GM20000 (cell line): Measurements from ENCODE around the gene SEMA5A.

Source experiments
- DNase-seq: peaks from one replicate; pipeline ENCODE4 v3.0.0; 2012; ENCODE audit warnings: low spot score
- CTCF ChIP-seq: IDR thresholded peaks from 2 replicates; pipeline ENCODE4 v1.5.1; 2012; ENCODE audit warnings: mild to moderate bottlenecking, control low read depth; ENCODE audit errors: extremely low read depth, missing control alignments

SEMA5A gene

GRCh38 chr5:9537223-9538141, 8.4 kb downstream of the SEMA5A start:
- DNase-seq, result no peak
- TF ChIP-seq CTCF, result no peak

GRCh38 chr5:9536717-9537116, 9.2 kb downstream of the SEMA5A start:
- DNase-seq, result no peak
- TF ChIP-seq CTCF, result no peak

GRCh38 chr5:9534881-9535517, 10.9 kb downstream of the SEMA5A start:
- no peak for TF ChIP-seq CTCF
- no peak for DNase-seq

GRCh38 chr5:9533562-9534364, 12.1 kb downstream of the SEMA5A start:
- DNase-seq, result no peak
- no peak for TF ChIP-seq CTCF

- DNase-seq, result no peak
- no peak for TF ChIP-seq CTCF
Measured at GRCh38 chr5:9533096-9533495, 12.8 kb downstream of the SEMA5A start.

- TF ChIP-seq CTCF, result no peak
- DNase-seq, result no peak
Measured at GRCh38 chr5:9529513-9529912, 16.4 kb downstream of the SEMA5A start.
